IMR-90 (cell line): ENCODE data around the gene CMTM5. TPM values are rescaled to one million over a fixed set of nuclear protein-coding genes. Genes with fewer than 3 reads are reported as not detected.

Experiments used
- ATAC-seq: fragments of 200-7000 bp; cut with Tn5 transposase; 2 replicates; pipeline ENCODE4 v1.9.1; 2020; ENCODE audit warnings: low read depth, mild to moderate bottlenecking, moderate library complexity
- BruUV-seq: library from RNA; stranded (reverse); fragments of 400-500 nt; replicated peaks from 2 replicates; lab custom pipeline; 2021; lab: Mats Ljungman, UMichigan
- CTCF ChIA-PET: fragments of 300-600 bp; formaldehyde crosslinking; extraction: SDS; loops from one replicate; lab custom pipeline; 2021; ENCODE audit warnings: antibody characterized with exemption; lab: Yijun Ruan, JAX
- POLR2A ChIA-PET: fragments of 300-600 bp; sonication (Branson Sonifier 250); formaldehyde crosslinking; loops from one replicate; lab custom pipeline; 2022; ENCODE audit warnings: antibody characterized with exemption; ENCODE audit not compliant: unreplicated experiment; lab: Charles Lee
- DNase-seq: peaks from one replicate; pipeline ENCODE4 v3.0.0; 2013
- H2AFZ ChIP-seq: replicated peaks from 2 replicates; pipeline ENCODE3; 2013; ENCODE audit warnings: low read length, mild to moderate bottlenecking; ENCODE audit not compliant: poor library complexity
- H2AK5ac ChIP-seq: 2 replicates; pipeline ENCODE4 v1.6.1; 2013; ENCODE audit warnings: low read depth, low read length, inconsistent platforms
- H2AK9ac ChIP-seq: replicated peaks from 2 replicates; pipeline ENCODE3; 2013; ENCODE audit warnings: mild to moderate bottlenecking, low read depth, low read length, moderate library complexity; ENCODE audit not compliant: poor library complexity
- H2BK120ac ChIP-seq: 2 replicates; pipeline ENCODE4 v1.6.1; 2013; ENCODE audit warnings: low read depth, low read length, inconsistent platforms
- H2BK15ac ChIP-seq: 3 replicates; pipeline ENCODE4 v1.6.1; 2013; ENCODE audit warnings: low read depth, low read length, inconsistent platforms
- H2BK20ac ChIP-seq: 2 replicates; pipeline ENCODE4 v1.6.1; 2013; ENCODE audit warnings: low read depth, mild to moderate bottlenecking, inconsistent platforms, low read length, moderate library complexity
- H2BK5ac ChIP-seq: 2 replicates; pipeline ENCODE4 v1.6.1; 2013; ENCODE audit warnings: mild to moderate bottlenecking, low read depth, low read length, inconsistent platforms; ENCODE audit not compliant: poor library complexity, severe bottlenecking
- H3K14ac ChIP-seq: replicated peaks from 2 replicates; pipeline ENCODE4 v1.6.1; 2013; ENCODE audit warnings: low read depth, low read length, inconsistent platforms
- H3K18ac ChIP-seq: 2 replicates; pipeline ENCODE4 v1.6.1; 2013; ENCODE audit warnings: low read depth, low read length, control low read depth
- H3K23ac ChIP-seq: 2 replicates; pipeline ENCODE4 v1.6.1; 2013; ENCODE audit warnings: low read depth, low read length, inconsistent platforms
- H3K27ac ChIP-seq: 2 replicates; pipeline ENCODE4 v1.5.1; 2013; ENCODE audit warnings: mild to moderate bottlenecking, control low read depth, low read length; ENCODE audit not compliant: insufficient read depth
- H3K27me3 ChIP-seq: 2 replicates; pipeline ENCODE4 v1.6.1; 2013; ENCODE audit warnings: low read length; ENCODE audit not compliant: control insufficient read depth, insufficient read depth
- H3K36me3 ChIP-seq: 2 replicates; pipeline ENCODE4 v1.6.1; 2013; ENCODE audit warnings: low read length, mixed read lengths; ENCODE audit not compliant: control insufficient read depth, insufficient read depth
- H3K4ac ChIP-seq: 2 replicates; pipeline ENCODE4 v1.6.1; 2013; ENCODE audit warnings: low read depth, low read length, inconsistent platforms
- H3K4me1 ChIP-seq: 2 replicates; pipeline ENCODE4 v1.6.1; 2013; ENCODE audit warnings: low read length, mixed read lengths; ENCODE audit not compliant: control insufficient read depth, insufficient read depth
- H3K4me2 ChIP-seq: 2 replicates; pipeline ENCODE4 v1.6.1; 2013; ENCODE audit warnings: low read depth, mild to moderate bottlenecking, control low read depth, low read length, moderate library complexity
- H3K4me3 ChIP-seq: 2 replicates; pipeline ENCODE4 v1.5.1; 2013; ENCODE audit warnings: low read depth, mild to moderate bottlenecking, control low read depth, low read length, moderate library complexity; ENCODE audit not compliant: insufficient read depth
- H3K56ac ChIP-seq: 2 replicates; pipeline ENCODE4 v1.6.1; 2013; ENCODE audit warnings: low read length, inconsistent platforms; ENCODE audit not compliant: insufficient read depth; ENCODE audit errors: extremely low read depth
- H3K79me1 ChIP-seq, 2 experiments: 2 replicates each; pipeline ENCODE4 v1.6.1; 2013; ENCODE audit warnings: low read length in 2 of 2, inconsistent platforms in 1 of 2, low read depth in 1 of 2
- H3K9ac ChIP-seq: 2 replicates; pipeline ENCODE4 v1.6.1; 2013; ENCODE audit warnings: low read depth, low read length, control low read depth
- H3K9me1 ChIP-seq: 2 replicates; pipeline ENCODE4 v1.6.1; 2013; ENCODE audit warnings: low read length, inconsistent platforms; ENCODE audit not compliant: insufficient read depth
- H3K9me3 ChIP-seq: 2 replicates; pipeline ENCODE4 v1.6.1; 2013; ENCODE audit warnings: low read length; ENCODE audit not compliant: control insufficient read depth, insufficient read depth
- H4K20me1 ChIP-seq: 2 replicates; pipeline ENCODE4 v1.6.1; 2013; ENCODE audit warnings: low read length, inconsistent platforms; ENCODE audit not compliant: insufficient read depth
- H4K5ac ChIP-seq: 2 replicates; pipeline ENCODE4 v1.6.1; 2013; ENCODE audit warnings: mild to moderate bottlenecking, low read depth, low read length, control low read depth
- H4K8ac ChIP-seq, 2 experiments: 2 replicates each; pipeline ENCODE4 v1.6.1; 2013; ENCODE audit warnings: low read depth in 2 of 2, low read length in 2 of 2, control low read depth in 1 of 2, inconsistent platforms in 1 of 2
- H4K91ac ChIP-seq: 2 replicates; pipeline ENCODE4 v1.6.1; 2013; ENCODE audit warnings: low read depth, low read length, inconsistent platforms; ENCODE audit not compliant: insufficient read depth
- BHLHE40 ChIP-seq: fragments of 150-350 bp; IDR thresholded peaks from 2 replicates; pipeline ENCODE4 v1.6.1; 2016; ENCODE audit warnings: mild to moderate bottlenecking, low read depth, low read length
- CEBPB ChIP-seq: IDR thresholded peaks from 2 replicates; pipeline ENCODE4 v1.6.1; 2012; ENCODE audit warnings: low read depth, low read length, improper control_type of control experiment
- CHD1 ChIP-seq: IDR thresholded peaks from 2 replicates; pipeline ENCODE4 v1.6.1; 2012; ENCODE audit warnings: low read depth, low read length, improper control_type of control experiment
- FOS ChIP-seq: fragments of 150-350 bp; IDR thresholded peaks from 2 replicates; pipeline ENCODE4 v1.6.1; 2016; ENCODE audit warnings: low read depth, low read length
- POLR2A ChIP-seq: IDR thresholded peaks from 2 replicates; pipeline ENCODE4 v1.6.1; 2012; ENCODE audit warnings: mild to moderate bottlenecking, low read depth, low read length
- RAD21 ChIP-seq: IDR thresholded peaks from 2 replicates; pipeline ENCODE4 v1.6.1; 2012; ENCODE audit warnings: low read length, improper control_type of control experiment
- RFX5 ChIP-seq: IDR thresholded peaks from 2 replicates; pipeline ENCODE4 v1.8.0; 2012; ENCODE audit warnings: low read depth, mild to moderate bottlenecking, low read length, moderate library complexity
- WGBS, 2 experiments: methylation state at CpG; one replicate each; pipeline versions ENCODE4 v1.1.5 to v1.1.7; 2013; ENCODE audit warnings: missing lambda C conversion rate in 2 of 2; ENCODE audit not compliant: insufficient read length in 1 of 2; ENCODE audit errors: extremely low coverage in 2 of 2; 5-methylcytosine and 5-hydroxymethylcytosine counted together
- dilution Hi-C: fragments of 300-500 bp; cut with HindIII; formaldehyde crosslinking; loops from one replicate; pipeline ENCODE4 v1.14.3; 2018; ENCODE audit warnings: low sequenced_read_pairs; ENCODE audit not compliant: unreplicated experiment
- in situ Hi-C: fragments of 300-500 bp; cut with MboI; formaldehyde crosslinking; loops from 3 replicates; pipeline ENCODE4 v1.14.3; 2019; ENCODE audit warnings: low sequenced_read_pairs, inconsistent platforms, mixed read lengths
- intact Hi-C: fragments of 100-400 bp; cut with micrococcal nuclease; formaldehyde crosslinking; loops from 2 replicates; pipeline ENCODE4 v1.10.0; 2022
- polyA plus RNA-seq, 3 experiments: library from polyadenylated mRNA; depleted of rRNA; stranded (reverse); fragments of >200 nt; gene quantifications; 2 replicates each; pipeline ENCODE4 v1.2.3, GENCODE V29; 2012; ENCODE audit warnings: low replicate concordance in 1 of 3
- total RNA-seq: library from RNA; depleted of rRNA; stranded (reverse); fragments of >200 nt; gene quantifications from 2 replicates; pipeline ENCODE4 v1.2.3, GENCODE V29; 2012
- TF ChIP-seq, protein P1 (sequence below): conservative IDR thresholded peaks from 2 replicates; pipeline ENCODE4 v1.5.1; 2012; ENCODE audit warnings: mild to moderate bottlenecking, low read depth, low read length, improper control_type of control experiment
- TF ChIP-seq, protein P2 (sequence below): fragments of 150-350 bp; IDR thresholded peaks from 2 replicates; pipeline ENCODE4 v1.6.1; 2016; ENCODE audit warnings: low read depth, mild to moderate bottlenecking, low read length, moderate library complexity, borderline replicate concordance

Gene CMTM5
- total and polyA plus RNA-seq, 2 of the 4 experiments (the other 2 are of a cell fraction), result 0.07 TPM; not detected in 1

DNA sequence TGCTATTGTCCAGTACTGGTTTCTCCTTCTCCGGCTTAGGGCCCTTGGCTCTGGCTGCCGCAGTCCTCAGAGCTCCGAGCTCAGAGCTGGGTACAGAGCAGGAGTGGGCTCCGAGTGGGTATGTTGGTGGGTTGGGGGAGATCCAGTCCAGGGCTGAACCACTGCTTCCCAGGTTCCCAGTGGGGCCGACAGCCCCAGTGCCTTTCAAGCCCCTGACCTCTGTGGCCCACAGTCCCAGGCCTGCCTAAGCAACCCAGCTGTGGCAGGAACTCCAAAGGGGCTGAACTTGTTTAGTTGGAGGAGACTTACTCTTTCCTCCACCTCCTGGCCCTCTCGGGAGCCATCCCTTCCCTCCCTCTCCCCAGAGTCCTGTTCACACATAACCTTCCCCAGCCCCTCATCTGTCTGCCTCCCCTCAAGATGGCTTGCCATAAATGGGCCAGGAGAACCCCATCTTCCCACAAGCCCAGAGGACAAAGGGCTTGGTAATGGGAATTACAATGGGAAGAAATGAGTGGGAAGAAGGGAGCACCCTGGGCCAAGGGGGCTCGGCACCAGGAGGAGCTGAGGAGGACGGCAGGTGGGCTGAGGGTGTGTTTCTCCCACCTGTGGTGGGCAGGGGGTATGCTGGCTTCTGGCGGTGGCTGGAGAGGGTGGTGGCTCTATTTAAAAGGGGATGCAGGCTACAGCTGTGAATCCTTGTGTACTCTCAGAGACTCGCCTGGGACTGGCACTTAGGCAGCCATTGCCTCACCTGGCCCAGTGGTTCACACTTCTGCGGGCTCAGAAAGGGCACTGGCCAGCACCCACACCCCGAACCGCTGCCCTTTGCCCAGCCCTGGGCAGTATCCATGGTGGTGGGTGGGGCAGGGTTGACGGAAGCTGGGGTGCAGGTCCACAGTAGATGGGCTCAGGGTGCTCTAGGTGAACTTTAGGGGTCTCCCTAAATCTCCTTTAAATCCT lies 35.0 kb downstream of the CMTM5 start:
- no peak overlapping the region for H2AFZ ChIP-seq
- ATAC-seq (no peak), DNase-seq (no peak)
- no TSS peak for BruUV-seq
- no peak overlapping the region for H3K23ac ChIP-seq
- no peak overlapping the region for H2AK9ac ChIP-seq
- H3K27me3 ChIP-seq, result peaks cover 41% of the 10 kb centered on the region
- no peak overlapping the region for H3K27ac ChIP-seq
- no peaks in the 10 kb centered on the region for H3K9me3 ChIP-seq
- no peak overlapping the region for H2BK20ac ChIP-seq
- H4K5ac ChIP-seq, result no peak overlapping the region
- no peak overlapping the region for H2BK120ac ChIP-seq
- no peak overlapping the region for H3K9ac ChIP-seq
- no peaks in the 10 kb centered on the region for H3K36me3 ChIP-seq
- no peak overlapping the region for H2AK5ac ChIP-seq
- no peak for TF ChIP-seq CHD1
- TF ChIP-seq POLR2A, result no peak
- no peak for TF ChIP-seq RAD21
- no peak for TF ChIP-seq BHLHE40
- TF ChIP-seq RFX5, result no peak
- no peak for TF ChIP-seq CEBPB
- TF ChIP-seq, protein P1, sequence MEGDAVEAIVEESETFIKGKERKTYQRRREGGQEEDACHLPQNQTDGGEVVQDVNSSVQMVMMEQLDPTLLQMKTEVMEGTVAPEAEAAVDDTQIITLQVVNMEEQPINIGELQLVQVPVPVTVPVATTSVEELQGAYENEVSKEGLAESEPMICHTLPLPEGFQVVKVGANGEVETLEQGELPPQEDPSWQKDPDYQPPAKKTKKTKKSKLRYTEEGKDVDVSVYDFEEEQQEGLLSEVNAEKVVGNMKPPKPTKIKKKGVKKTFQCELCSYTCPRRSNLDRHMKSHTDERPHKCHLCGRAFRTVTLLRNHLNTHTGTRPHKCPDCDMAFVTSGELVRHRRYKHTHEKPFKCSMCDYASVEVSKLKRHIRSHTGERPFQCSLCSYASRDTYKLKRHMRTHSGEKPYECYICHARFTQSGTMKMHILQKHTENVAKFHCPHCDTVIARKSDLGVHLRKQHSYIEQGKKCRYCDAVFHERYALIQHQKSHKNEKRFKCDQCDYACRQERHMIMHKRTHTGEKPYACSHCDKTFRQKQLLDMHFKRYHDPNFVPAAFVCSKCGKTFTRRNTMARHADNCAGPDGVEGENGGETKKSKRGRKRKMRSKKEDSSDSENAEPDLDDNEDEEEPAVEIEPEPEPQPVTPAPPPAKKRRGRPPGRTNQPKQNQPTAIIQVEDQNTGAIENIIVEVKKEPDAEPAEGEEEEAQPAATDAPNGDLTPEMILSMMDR, result no peak
- TF ChIP-seq, protein P2, sequence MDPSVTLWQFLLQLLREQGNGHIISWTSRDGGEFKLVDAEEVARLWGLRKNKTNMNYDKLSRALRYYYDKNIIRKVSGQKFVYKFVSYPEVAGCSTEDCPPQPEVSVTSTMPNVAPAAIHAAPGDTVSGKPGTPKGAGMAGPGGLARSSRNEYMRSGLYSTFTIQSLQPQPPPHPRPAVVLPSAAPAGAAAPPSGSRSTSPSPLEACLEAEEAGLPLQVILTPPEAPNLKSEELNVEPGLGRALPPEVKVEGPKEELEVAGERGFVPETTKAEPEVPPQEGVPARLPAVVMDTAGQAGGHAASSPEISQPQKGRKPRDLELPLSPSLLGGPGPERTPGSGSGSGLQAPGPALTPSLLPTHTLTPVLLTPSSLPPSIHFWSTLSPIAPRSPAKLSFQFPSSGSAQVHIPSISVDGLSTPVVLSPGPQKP, result no peak
- TF ChIP-seq FOS, result no peak
- no peak overlapping the region for H3K4me3 ChIP-seq
- no peak overlapping the region for H3K14ac ChIP-seq
- no peak overlapping the region for H3K4ac ChIP-seq
- in situ Hi-C loops (no loop called here), dilution Hi-C loops (no loop called here), intact Hi-C loops (no loop called here)
- H2BK5ac ChIP-seq, result no peak overlapping the region
- H3K79me1 ChIP-seq, result no peaks in the 10 kb centered on the region
- H3K4me1 ChIP-seq, result no peaks in the 10 kb centered on the region
- no peak overlapping the region for H3K4me2 ChIP-seq
- no peak overlapping the region for H3K56ac ChIP-seq
- 71% methylated on average over 5 of the region's 14 CpGs; no CpG with 5 or more reads in 1 of the 2 experiments for WGBS, 2 experiments
- H4K91ac ChIP-seq, result no peak overlapping the region
- H3K9me1 ChIP-seq, result no peaks in the 10 kb centered on the region
- no peak overlapping the region for H4K8ac ChIP-seq
- ChIA-PET CTCF (interaction anchor here (1.0 kb wide), 1 partner anchor 15 kb away, joined by 3 read pairs; no protein-coding TSS in a partner anchor), POLR2A (no interaction called here)
- no peak overlapping the region for H3K18ac ChIP-seq
- H4K20me1 ChIP-seq, result no peaks in the 10 kb centered on the region
- no peak overlapping the region for H2BK15ac ChIP-seq
